Measurements from ENCODE around the gene SLC31A1. TPM values are rescaled to one million over a fixed set of nuclear protein-coding genes. Genes with fewer than 3 reads are reported as not detected.
A peak's percentile ranks its signal among the peaks of the same experiment; 100 is the strongest.

The SLC31A1 gene
- total and polyA plus RNA-seq, 4 donors: 13.9 to 39.3 (median 18.2) TPM

- peaks cover 0 to 5% (median 2%) of the 10 kb centered on the region in 4 donors for H3K36me3 ChIP-seq (ENCODE audit: control insufficient read depth in 4 of 4, insufficient read depth in 4 of 4, low read length in 4 of 4)
- H3K27me3 ChIP-seq (ENCODE audit: control insufficient read depth in 3 of 3, insufficient read depth in 3 of 3, low read length in 2 of 3): no peaks in the 10 kb centered on the region
- H3K9me3 ChIP-seq (ENCODE audit: control insufficient read depth in 4 of 4, insufficient read depth in 3 of 4, low read length in 3 of 4): no peaks in the 10 kb centered on the region
- H3K4me1 ChIP-seq (ENCODE audit: control insufficient read depth in 5 of 5, insufficient read depth in 5 of 5, low read length in 5 of 5): peaks cover 0 to 16% (median 7%) of the 10 kb centered on the region in 5 donors
- peak overlapping the region in 1 of 2 donors; percentile 90 for H3K27ac ChIP-seq (ENCODE audit: low read depth in 1 of 2, low read length in 1 of 2)
- H3K9ac ChIP-seq (ENCODE audit: insufficient read depth in 1 of 2, low read length in 2 of 2): no peak overlapping the region
- ATAC-seq (ENCODE audit: insufficient read depth, low FRiP score) (no peak), DNase-seq (no peak)
- TF ChIP-seq CTCF (IDR thresholded peaks at IDR 0.05; ENCODE audit: control extremely low read depth, extremely low read depth): no peak
- H3K4me3 ChIP-seq: no peak overlapping the region
- 54 to 56% methylated on average over 3 of the region's 3 CpGs for WGBS, 2 donors
Measured at GRCh38 chr9:113215132-113215531, 6.2 kb upstream of the SLC31A1 start.

- no peaks in the 10 kb centered on the region for H3K27me3 ChIP-seq (ENCODE audit: control insufficient read depth in 3 of 3, insufficient read depth in 3 of 3, low read length in 2 of 3)
- H3K4me1 ChIP-seq (ENCODE audit: control insufficient read depth in 5 of 5, insufficient read depth in 5 of 5, low read length in 5 of 5): peaks cover 0 to 19% (median 11%) of the 10 kb centered on the region in 5 donors
- ATAC-seq (ENCODE audit: insufficient read depth, low FRiP score): no peak
- H3K4me3 ChIP-seq: no peak overlapping the region
- H3K9me3 ChIP-seq (ENCODE audit: control insufficient read depth in 4 of 4, insufficient read depth in 3 of 4, low read length in 3 of 4): no peaks in the 10 kb centered on the region
- no peak overlapping the region for H3K9ac ChIP-seq (ENCODE audit: insufficient read depth in 1 of 2, low read length in 2 of 2)
- 81 to 95% methylated on average over 3 of the region's 3 CpGs for WGBS, 2 donors
- H3K36me3 ChIP-seq (ENCODE audit: control insufficient read depth in 4 of 4, insufficient read depth in 4 of 4, low read length in 4 of 4): peaks cover 0 to 2% (median 0%) of the 10 kb centered on the region in 4 donors
- H3K27ac ChIP-seq (ENCODE audit: low read depth in 1 of 2, low read length in 1 of 2): no peak overlapping the region
- TF ChIP-seq CTCF (IDR thresholded peaks at IDR 0.05; ENCODE audit: control extremely low read depth, extremely low read depth): no peak
- DNase-seq: no peak
Measured at GRCh38 chr9:113216406-113216805, 4.9 kb upstream of the SLC31A1 start.

- ATAC-seq (ENCODE audit: insufficient read depth, low FRiP score) (no peak), DNase-seq (no peak)
- Histone ChIP-seq H3K27ac (ENCODE audit: low read depth in 1 of 2, low read length in 1 of 2) (peak overlapping the region in 1 of 2 donors; percentile 37), H3K4me1 (ENCODE audit: control insufficient read depth in 5 of 5, insufficient read depth in 5 of 5, low read length in 5 of 5) (peaks cover 0 to 33% (median 16%) of the 10 kb centered on the region in 5 donors), H3K9ac (ENCODE audit: insufficient read depth in 1 of 2, low read length in 2 of 2) (peak overlapping the region in 1 of 2 donors; percentile 91), H3K9me3 (ENCODE audit: control insufficient read depth in 4 of 4, insufficient read depth in 3 of 4, low read length in 3 of 4) (no peaks in the 10 kb centered on the region), H3K36me3 (ENCODE audit: control insufficient read depth in 4 of 4, insufficient read depth in 4 of 4, low read length in 4 of 4) (peaks cover 0 to 2% (median 0%) of the 10 kb centered on the region in 4 donors), H3K27me3 (ENCODE audit: control insufficient read depth in 3 of 3, insufficient read depth in 3 of 3, low read length in 2 of 3) (no peaks in the 10 kb centered on the region), H3K4me3 (no peak overlapping the region)
- 31 to 59% methylated on average over 3 of the region's 3 CpGs for WGBS, 2 donors
- no peak for TF ChIP-seq CTCF (IDR thresholded peaks at IDR 0.05; ENCODE audit: control extremely low read depth, extremely low read depth)
Measured at GRCh38 chr9:113219186-113219936, 2.0 kb upstream of the SLC31A1 start.

Data from lung (tissue), 12 donors.